OCI-LY7 (cell line): ENCODE data around the gene COL20A1. TPM values are rescaled to one million over a fixed set of nuclear protein-coding genes. Genes with fewer than 3 reads are reported as not detected.

Source experiments
- BruUV-seq: library from RNA; stranded (reverse); fragments of 400-500 nt; replicated peaks from 2 replicates; lab custom pipeline; 2021; lab: Mats Ljungman, UMichigan
- CTCF ChIA-PET: fragments of 300-600 bp; sonication (Branson Sonifier 250); formaldehyde crosslinking; loops from one replicate; lab custom pipeline; 2022; ENCODE audit warnings: antibody characterized with exemption; ENCODE audit not compliant: unreplicated experiment; lab: Charles Lee
- POLR2A ChIA-PET: fragments of 300-600 bp; sonication (Branson Sonifier 250); formaldehyde crosslinking; loops from one replicate; lab custom pipeline; 2022; ENCODE audit warnings: antibody characterized with exemption; lab: Charles Lee
- DNase-seq: peaks from one replicate; pipeline ENCODE4 v3.0.0-alpha.2; 2015; ENCODE audit warnings: low spot score
- H2AFZ ChIP-seq: fragments of 200-600 bp; sonication (generic), shearing (Covaris generic); 2 replicates; pipeline ENCODE4 v1.6.1; 2014; ENCODE audit warnings: mild to moderate bottlenecking, antibody characterized with exemption, low read length, moderate library complexity
- H3K27ac ChIP-seq: fragments of 200-600 bp; sonication (generic); 2 replicates; pipeline ENCODE4 v1.5.1; 2014; ENCODE audit warnings: mixed run types, low read depth, mild to moderate bottlenecking, moderate library complexity, low read length, inconsistent platforms; ENCODE audit not compliant: poor library complexity, severe bottlenecking
- H3K36me3 ChIP-seq: fragments of 200-600 bp; sonication (generic); 2 replicates; pipeline ENCODE4 v1.6.1; 2014; ENCODE audit warnings: mild to moderate bottlenecking, antibody characterized with exemption, low read length, moderate library complexity, mixed read lengths; ENCODE audit not compliant: insufficient read depth
- H3K4me1 ChIP-seq: fragments of 200-600 bp; sonication (generic); 2 replicates; pipeline ENCODE4 v1.5.1; 2014; ENCODE audit warnings: mild to moderate bottlenecking, low read length; ENCODE audit not compliant: insufficient read depth, poor library complexity, severe bottlenecking
- H3K4me2 ChIP-seq: fragments of 200-600 bp; sonication (generic); 2 replicates; pipeline ENCODE4 v1.6.1; 2014; ENCODE audit warnings: mild to moderate bottlenecking, low read length
- H3K4me3 ChIP-seq: fragments of 200-600 bp; sonication (generic); 2 replicates; pipeline ENCODE4 v1.5.1; 2014; ENCODE audit warnings: mild to moderate bottlenecking, low read depth, low read length; ENCODE audit not compliant: poor library complexity, severe bottlenecking
- H3K79me2 ChIP-seq: fragments of 200-600 bp; sonication (generic); 2 replicates; pipeline ENCODE4 v1.6.1; 2016; ENCODE audit warnings: low read depth, mild to moderate bottlenecking, low read length, moderate library complexity, mixed read lengths; ENCODE audit not compliant: insufficient read depth
- H3K9me2 ChIP-seq: fragments of 200-600 bp; sonication (generic); 2 replicates; pipeline ENCODE4 v1.6.1; 2016; ENCODE audit warnings: mild to moderate bottlenecking, low read length, mixed read lengths; ENCODE audit not compliant: insufficient read depth
- H3K9me3 ChIP-seq: fragments of 200-600 bp; sonication (generic); 2 replicates; pipeline ENCODE4 v1.6.1; 2014; ENCODE audit warnings: mild to moderate bottlenecking, mixed run types, low read length, mixed read lengths
- H4K20me1 ChIP-seq: fragments of 200-600 bp; sonication (generic); 2 replicates; pipeline ENCODE4 v1.6.1; 2014; ENCODE audit warnings: mild to moderate bottlenecking, antibody characterized with exemption, low read length, moderate library complexity, mixed read lengths; ENCODE audit not compliant: insufficient read depth
- CTCF ChIP-seq: fragments of 200-600 bp; sonication (generic); conservative IDR thresholded peaks from 2 replicates; pipeline ENCODE4 v1.5.1; 2014; ENCODE audit warnings: mild to moderate bottlenecking, antibody characterized with exemption, low read length, moderate library complexity, mixed read lengths
- EZH2phosphoT487 ChIP-seq: fragments of 200-600 bp; sonication (generic); IDR thresholded peaks from 2 replicates; pipeline ENCODE4 v1.6.1; 2018; ENCODE audit warnings: low read depth, borderline replicate concordance, mild to moderate bottlenecking, mixed run types, antibody characterized with exemption, low read length, moderate library complexity, mixed read lengths
- intact Hi-C: fragments of 100-400 bp; cut with micrococcal nuclease; formaldehyde crosslinking; loops from one replicate; pipeline ENCODE4 v1.10.0; 2022; ENCODE audit not compliant: unreplicated experiment
- total RNA-seq, 2 experiments: library from RNA; depleted of rRNA in 1 of 2; stranded (reverse); fragments of >200 nt in 1 of 2; shearing (Covaris generic) in 1 of 2; gene quantifications; 2 replicates each; pipeline ENCODE4 v1.2.3, GENCODE V29; 2014 to 2022

Gene COL20A1
- total RNA-seq, 2 experiments from 2014 or later: 0.15 TPM; not detected in 1

- Histone ChIP-seq H3K79me2 (no peaks in the 10 kb centered on the region), H3K4me1 (no peaks in the 10 kb centered on the region), H2AFZ (no peak overlapping the region), H3K9me3 (no peaks in the 10 kb centered on the region), H3K4me3 (no peak overlapping the region), H3K4me2 (no peak overlapping the region), H3K9me2 (no peaks in the 10 kb centered on the region), H3K36me3 (no peaks in the 10 kb centered on the region), H4K20me1 (no peaks in the 10 kb centered on the region), H3K27ac (no peak overlapping the region)
- no peak for DNase-seq
- ChIA-PET POLR2A (no interaction called here), CTCF (no interaction called here)
- intact Hi-C loops: no loop called here
- TF ChIP-seq CTCF (no peak), EZH2phosphoT487 (no peak)
- no TSS peak for BruUV-seq
These were observed 36.9 kb upstream of the COL20A1 start for GRCh38 chr20:63255931-63256704.

DNA sequence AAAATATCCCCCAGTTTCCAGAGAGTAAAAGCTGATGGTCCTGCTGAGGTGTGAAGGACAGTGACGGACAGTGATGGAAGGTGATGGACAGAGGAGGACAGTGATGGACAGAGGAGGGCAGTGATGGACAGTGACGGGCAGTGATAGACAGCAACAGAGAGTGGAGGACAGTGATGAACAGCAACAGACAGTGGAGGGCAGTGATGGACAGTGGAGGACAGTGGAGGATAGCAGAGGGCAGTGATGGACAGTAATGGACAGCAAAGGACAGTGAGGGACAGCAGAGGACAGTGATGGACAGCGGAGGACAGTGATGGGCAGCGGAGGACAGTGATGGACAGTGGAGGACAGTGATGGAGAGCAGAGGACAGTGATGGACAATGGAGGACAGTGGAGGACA is 36.0 kb upstream of the COL20A1 start:
- CTCF ChIA-PET: no interaction called here
- Histone ChIP-seq H3K4me2 (no peak overlapping the region), H3K27ac (no peak overlapping the region), H2AFZ (no peak overlapping the region), H3K4me3 (no peak overlapping the region), H3K36me3 (no peaks in the 10 kb centered on the region), H3K4me1 (no peaks in the 10 kb centered on the region), H3K9me2 (no peaks in the 10 kb centered on the region), H3K79me2 (no peaks in the 10 kb centered on the region), H4K20me1 (no peaks in the 10 kb centered on the region), H3K9me3 (no peaks in the 10 kb centered on the region)
- no peak for DNase-seq
- BruUV-seq: no TSS peak
- intact Hi-C loops: no loop called here
- POLR2A ChIA-PET: no interaction called here
- TF ChIP-seq CTCF (no peak), EZH2phosphoT487 (no peak)

DNA sequence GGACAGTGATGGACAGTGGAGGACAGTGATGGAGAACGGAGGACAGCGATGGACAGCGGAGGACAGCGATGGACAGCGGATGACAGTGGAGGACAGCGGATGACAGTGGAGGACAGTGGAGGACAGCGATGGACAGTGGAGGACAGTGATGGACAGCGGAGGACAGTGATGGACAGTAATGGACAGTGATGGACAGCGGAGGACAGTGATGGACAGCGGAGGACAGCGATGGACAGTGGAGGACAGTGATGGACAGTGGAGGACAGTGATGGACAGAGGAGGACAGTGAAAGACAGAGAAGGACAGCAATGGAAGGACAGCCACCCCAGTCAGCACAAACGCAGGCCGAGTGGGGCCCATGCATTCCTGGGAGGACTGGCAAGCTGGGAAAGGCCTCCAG is 35.4 kb upstream of the COL20A1 start:
- BruUV-seq: no TSS peak
- Histone ChIP-seq H3K9me3 (no peaks in the 10 kb centered on the region), H3K36me3 (no peaks in the 10 kb centered on the region), H3K79me2 (no peaks in the 10 kb centered on the region), H3K4me1 (no peaks in the 10 kb centered on the region), H3K27ac (no peak overlapping the region), H4K20me1 (no peaks in the 10 kb centered on the region), H3K4me2 (no peak overlapping the region), H3K4me3 (no peak overlapping the region), H3K9me2 (no peaks in the 10 kb centered on the region), H2AFZ (no peak overlapping the region)
- ChIA-PET POLR2A (no interaction called here), CTCF (no interaction called here)
- intact Hi-C loops: no loop called here
- DNase-seq: no peak
- TF ChIP-seq CTCF: no peak
- no peak for TF ChIP-seq EZH2phosphoT487
